ENCODE results near the gene SNX8.

SNX8 gene

GRCh38 chr7:2219136-2219535 lies 95.1 kb downstream of the SNX8 start:
- DNase-seq: no peak

- no peak for DNase-seq
Observed at GRCh38 chr7:2218444-2218785, 95.8 kb downstream of the SNX8 start.

GRCh38 chr7:2217716-2218443 lies 96.4 kb downstream of the SNX8 start:
- DNase-seq: no peak

GRCh38 chr7:2217206-2217605 lies 97.0 kb downstream of the SNX8 start:
- no peak for DNase-seq

GRCh38 chr7:2215851-2216250 lies 98.4 kb downstream of the SNX8 start:
- DNase-seq: no peak

GRCh38 chr7:2214636-2215035 lies 99.6 kb downstream of the SNX8 start:
- no peak for DNase-seq

GRCh38 chr7:2213551-2214215 lies 100.6 kb downstream of the SNX8 start:
- no peak for DNase-seq

GRCh38 chr7:2212906-2213305 lies 101.3 kb downstream of the SNX8 start:
- DNase-seq: no peak

- no peak for DNase-seq
Observed at GRCh38 chr7:2211926-2212325, 102.3 kb downstream of the SNX8 start.

- DNase-seq: no peak
Observed at GRCh38 chr7:2211259-2211880, 102.9 kb downstream of the SNX8 start.

- no peak for DNase-seq
Observed at GRCh38 chr7:2210551-2211258, 103.5 kb downstream of the SNX8 start.

- no peak for DNase-seq
Observed at GRCh38 chr7:2209961-2210323, 104.3 kb downstream of the SNX8 start.

- DNase-seq: no peak
Observed at GRCh38 chr7:2209146-2209960, 104.9 kb downstream of the SNX8 start.

GRCh38 chr7:2208712-2209111 lies 105.5 kb downstream of the SNX8 start:
- no peak for DNase-seq

GRCh38 chr7:2205036-2205780 lies 109.0 kb downstream of the SNX8 start:
- DNase-seq: no peak

GRCh38 chr7:2204446-2204845 lies 109.8 kb downstream of the SNX8 start:
- DNase-seq: no peak

- DNase-seq: no peak
Observed at GRCh38 chr7:2203766-2204300, 110.4 kb downstream of the SNX8 start.

GRCh38 chr7:2202901-2203765 lies 111.1 kb downstream of the SNX8 start:
- DNase-seq: no peak

- no peak for DNase-seq
Observed at GRCh38 chr7:2202361-2202761, 111.9 kb downstream of the SNX8 start.
